Measurements from ENCODE around the gene GXYLT1.
"Not testable (repeated sequence)": the region's sequence is repeated elsewhere in the genome, so short reads cannot be mapped to it uniquely, and the experiment has no call there.

DNA sequence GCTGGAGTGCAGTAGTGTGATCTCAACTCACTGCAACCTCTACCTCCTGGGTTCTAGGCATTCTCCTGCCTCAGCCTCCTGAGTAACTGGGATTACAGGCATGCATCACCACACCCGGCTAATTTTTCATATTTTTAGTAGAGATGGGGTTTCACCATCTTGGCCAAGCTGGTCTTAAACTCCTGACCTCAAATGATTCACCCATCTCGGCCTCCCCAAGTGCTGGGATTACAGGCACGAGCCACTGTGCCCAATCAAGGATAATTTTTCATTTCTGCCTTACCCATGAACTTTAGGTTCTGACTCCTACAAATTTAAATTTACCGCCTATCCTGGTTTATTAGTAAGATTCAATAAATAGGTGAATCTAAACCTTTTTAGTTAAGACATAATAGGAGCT lies 37.9 kb downstream of the GXYLT1 start:
- TF ChIP-seq POLR2AphosphoS5 (IDR thresholded peaks at IDR 0.05; ENCODE audit: low read depth, low read length); CTCF (IDR thresholded peaks at IDR 0.05); EP300 (IDR thresholded peaks at IDR 0.05; ENCODE audit: borderline replicate concordance in 1 of 2, low read depth in 1 of 2, low read length in 1 of 2); TCF12 (IDR thresholded peaks at IDR 0.05): not testable (repeated sequence)
